DMS114 treated with DMSO at 0.1 percent for 48 hours (cell line): ENCODE results near the gene DCTN2.
A peak's percentile ranks its signal among the peaks of the same experiment; 100 is the strongest.
"Not testable (repeated sequence)": the region's sequence is repeated elsewhere in the genome, so short reads cannot be mapped to it uniquely, and the experiment has no call there.

ENCODE experiments used
- DNase-seq: peaks from one replicate; lab custom pipeline; 2025; ENCODE audit not compliant: unreplicated experiment; lab: John Stamatoyannopoulos, UW

Gene DCTN2

DNA sequence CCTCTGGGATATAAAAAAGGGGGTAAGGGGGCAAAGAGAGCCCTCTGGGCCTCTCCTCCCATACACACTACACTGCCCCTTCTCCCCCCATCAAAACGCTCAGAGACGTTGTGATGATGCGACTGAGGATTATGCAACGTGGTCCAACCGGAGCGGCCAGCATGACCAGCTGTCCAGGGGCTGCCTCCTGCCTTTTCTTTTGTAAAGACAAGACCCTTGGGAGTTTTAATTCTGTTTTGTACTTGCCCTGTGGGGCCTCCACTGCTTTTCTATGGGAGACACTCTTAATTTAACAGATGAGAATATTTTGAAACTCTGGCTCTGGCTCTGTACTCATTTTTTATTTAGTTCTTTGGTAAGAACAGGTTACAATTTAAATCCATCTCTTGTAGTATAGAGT is 17.2 kb downstream of the DCTN2 start:
- DNase-seq: no peak

DNA sequence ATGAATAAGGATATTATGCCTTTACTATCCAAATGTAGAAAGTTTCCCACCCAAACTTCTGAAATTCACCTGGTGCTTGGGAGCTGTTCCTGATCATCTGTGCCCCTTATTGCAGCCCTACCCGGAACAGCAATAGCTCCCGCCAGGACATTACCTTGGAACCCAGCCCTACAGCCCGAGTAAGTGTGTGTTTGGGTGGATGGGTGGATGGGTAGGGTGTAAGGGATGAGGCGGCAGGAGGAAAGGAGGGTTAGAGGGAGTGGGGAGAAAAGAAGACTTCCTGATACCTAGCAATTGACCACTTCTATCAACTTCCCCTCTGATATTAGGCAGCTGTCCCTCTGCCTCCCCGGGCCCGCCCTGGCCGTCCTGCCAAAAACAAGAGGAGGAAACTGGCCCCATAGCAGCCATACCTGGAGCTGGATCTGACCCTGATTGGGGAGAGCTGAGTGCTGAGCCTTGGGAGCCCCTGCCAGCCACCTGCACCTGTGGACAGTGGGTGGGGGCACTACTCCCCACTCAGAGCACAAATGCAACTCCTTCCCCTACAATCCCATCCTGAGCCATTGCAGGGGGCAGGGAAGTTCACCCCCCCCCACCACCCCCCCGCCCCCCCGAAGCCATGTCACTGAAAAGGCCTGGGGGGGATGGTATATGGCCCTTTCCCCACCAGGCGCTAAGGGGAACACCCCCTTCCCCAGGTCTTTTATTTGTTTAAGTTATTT is 18.0 kb downstream of the DCTN2 start:
- DNase-seq: no peak

DNA sequence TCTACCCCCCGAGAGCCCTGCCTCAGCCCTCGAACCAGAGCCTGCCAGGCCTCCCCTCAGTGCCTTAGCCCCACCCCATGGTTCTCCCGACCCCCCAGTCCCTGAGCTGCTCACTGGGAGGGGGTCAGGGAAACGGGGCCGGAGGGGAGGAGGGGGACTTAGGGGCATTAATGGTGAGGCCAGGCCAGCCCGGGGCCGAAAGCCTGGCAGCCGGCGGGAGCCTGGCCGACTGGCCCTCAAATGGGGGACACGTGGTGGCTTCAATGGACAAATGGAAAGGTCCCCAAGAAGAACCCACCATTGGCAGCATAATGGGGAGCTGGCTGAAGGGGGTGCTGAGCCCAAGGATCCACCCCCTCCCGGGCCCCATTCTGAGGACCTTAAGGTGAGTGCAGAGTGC is 18.8 kb downstream of the DCTN2 start:
- DNase-seq: no peak

DNA sequence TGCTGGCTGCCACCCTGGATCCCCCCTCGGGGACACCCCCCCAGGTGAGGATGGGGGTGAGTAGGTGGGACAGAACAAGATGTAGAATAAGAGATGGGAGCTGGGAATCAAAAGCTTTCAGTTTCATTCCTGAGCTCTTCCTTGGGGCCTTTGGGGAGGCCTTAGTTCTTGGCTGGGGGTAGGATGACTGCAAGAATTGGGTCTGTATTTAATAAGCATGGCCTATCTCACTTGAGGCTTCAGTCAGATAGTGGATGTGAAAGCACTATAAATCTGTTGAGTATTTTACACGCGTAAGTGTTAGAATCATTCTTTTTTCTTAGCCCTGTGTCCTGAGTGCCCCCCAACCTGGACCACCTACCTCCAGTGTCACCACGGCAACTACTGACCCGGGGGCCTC is 19.8 kb downstream of the DCTN2 start:
- DNase-seq: no peak

DNA sequence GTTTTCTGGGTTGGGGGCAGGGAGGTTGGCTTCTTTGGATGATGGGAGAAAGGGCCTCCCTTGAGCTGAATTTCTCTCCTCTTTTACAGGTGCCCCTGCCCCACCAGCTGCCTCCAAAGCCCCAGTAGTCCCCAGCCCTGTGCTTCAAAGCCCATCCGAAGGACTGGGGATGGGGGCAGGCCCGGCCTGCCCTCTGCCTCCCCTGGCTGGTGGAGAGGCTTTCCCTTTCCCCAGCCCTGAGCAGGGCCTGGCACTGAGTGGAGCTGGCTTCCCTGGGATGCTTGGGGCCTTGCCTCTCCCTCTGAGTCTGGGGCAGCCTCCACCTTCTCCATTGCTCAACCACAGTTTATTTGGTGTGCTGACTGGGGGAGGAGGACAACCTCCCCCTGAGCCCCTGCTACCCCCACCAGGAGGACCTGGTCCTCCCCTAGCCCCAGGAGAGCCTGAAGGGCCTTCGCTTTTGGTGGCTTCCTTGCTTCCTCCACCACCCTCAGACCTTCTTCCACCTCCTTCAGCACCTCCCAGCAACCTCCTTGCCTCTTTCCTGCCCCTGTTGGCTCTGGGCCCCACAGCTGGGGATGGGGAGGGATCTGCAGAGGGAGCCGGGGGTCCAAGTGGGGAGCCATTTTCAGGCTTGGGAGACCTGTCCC is 20.4 kb downstream of the DCTN2 start:
- no peak for DNase-seq

DNA sequence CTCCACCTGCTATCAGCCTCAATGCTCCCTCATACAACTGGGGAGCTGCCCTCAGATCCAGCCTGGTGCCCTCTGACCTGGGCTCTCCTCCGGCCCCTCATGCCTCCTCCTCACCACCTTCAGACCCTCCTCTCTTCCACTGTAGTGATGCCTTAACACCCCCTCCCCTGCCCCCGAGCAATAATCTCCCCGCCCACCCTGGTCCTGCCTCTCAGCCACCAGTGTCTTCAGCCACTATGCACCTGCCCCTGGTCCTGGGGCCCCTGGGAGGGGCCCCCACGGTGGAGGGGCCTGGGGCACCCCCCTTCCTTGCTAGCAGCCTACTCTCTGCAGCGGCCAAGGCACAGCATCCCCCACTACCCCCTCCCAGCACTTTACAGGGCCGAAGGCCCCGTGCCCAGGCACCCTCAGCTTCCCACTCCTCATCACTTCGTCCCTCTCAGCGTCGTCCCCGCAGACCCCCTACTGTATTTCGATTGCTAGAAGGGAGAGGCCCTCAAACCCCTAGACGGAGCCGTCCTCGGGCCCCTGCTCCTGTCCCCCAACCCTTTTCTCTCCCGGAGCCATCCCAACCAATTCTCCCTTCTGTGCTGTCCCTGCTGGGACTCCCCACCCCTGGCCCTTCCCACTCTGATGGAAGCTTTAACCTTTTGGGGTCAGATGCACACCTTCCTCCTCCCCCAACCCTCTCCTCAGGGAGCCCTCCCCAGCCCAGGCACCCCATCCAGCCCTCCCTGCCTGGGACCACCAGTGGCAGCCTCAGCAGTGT is 21.2 kb downstream of the DCTN2 start:
- DNase-seq: no peak

DNA sequence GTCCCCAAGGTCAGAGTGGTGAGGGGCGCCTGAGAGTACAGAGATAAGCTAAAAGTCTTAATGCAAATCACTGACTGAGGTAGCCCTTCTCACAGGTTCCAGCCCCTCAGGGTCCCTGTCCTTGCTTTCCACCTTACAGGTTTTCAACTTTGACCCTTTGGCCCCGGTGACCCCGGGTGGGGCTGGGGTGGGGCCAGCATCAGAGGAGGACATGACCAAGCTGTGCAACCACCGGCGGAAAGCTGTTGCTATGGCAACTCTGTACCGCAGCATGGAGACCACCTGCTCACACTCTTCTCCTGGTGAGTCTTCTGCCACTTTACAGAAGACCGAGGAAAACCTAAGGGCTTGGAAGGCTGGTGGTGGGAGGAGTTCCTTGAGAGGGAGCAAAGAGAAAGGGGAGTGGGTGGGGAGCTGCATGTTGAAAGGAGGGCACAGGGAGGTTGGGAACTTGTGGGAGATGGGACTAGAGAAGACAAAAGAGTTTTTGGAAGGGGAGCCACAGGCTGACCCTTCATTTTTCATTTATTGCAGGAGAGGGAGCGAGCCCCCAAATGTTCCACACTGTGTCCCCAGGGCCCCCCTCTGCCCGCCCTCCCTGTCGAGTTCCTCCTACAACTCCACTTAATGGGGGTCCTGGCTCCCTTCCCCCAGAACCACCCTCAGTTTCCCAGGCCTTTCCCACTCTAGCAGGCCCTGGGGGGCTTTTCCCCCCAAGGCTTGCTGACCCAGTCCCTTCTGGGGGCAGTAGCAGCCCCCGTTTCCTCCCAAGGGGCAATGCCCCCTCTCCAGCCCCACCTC is 22.0 kb downstream of the DCTN2 start:
- no peak for DNase-seq

DNA sequence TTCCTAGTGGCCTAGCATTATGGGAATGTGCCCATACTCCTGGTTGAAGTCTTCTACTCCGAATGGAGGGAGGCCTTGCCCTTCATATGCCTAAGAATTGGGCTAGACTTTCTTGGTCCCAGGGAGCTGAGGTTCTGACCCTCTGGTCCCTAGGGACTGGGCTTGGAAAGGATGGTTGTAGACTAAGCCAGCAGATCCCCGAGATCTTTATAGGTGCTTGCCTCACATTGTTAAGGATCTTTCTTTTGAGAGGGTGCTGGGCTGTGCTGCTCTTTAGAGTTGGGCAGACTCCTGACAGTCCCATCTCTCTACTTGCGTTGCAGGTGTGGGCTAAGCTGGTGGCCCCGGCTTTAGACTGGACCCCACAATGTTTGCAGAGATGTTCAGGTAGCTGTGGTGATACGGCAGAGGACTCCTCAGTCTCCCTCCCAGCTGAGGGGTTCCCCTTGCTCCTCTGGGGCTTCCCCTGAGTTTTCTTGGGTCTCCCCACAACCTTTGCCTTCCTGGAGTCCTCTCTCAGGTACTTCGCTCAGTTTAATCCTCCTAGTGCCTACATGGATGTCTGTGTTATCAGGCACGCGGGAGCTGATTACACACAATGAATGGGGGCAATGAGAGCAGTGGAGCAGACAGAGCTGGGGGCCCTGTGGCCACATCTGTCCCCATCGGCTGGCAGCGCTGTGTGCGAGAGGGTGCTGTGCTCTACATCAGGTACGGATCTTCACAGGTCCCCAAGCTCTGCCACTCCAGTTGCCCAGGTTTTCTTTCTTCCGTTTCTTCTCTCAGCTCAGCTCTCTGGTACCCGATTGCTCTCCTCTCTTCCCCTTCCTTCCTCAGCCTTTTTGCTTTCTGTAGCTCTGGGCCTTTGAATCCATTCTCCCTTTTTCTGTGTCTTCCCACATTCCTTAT is 23.0 kb downstream of the DCTN2 start:
- no peak for DNase-seq

DNA sequence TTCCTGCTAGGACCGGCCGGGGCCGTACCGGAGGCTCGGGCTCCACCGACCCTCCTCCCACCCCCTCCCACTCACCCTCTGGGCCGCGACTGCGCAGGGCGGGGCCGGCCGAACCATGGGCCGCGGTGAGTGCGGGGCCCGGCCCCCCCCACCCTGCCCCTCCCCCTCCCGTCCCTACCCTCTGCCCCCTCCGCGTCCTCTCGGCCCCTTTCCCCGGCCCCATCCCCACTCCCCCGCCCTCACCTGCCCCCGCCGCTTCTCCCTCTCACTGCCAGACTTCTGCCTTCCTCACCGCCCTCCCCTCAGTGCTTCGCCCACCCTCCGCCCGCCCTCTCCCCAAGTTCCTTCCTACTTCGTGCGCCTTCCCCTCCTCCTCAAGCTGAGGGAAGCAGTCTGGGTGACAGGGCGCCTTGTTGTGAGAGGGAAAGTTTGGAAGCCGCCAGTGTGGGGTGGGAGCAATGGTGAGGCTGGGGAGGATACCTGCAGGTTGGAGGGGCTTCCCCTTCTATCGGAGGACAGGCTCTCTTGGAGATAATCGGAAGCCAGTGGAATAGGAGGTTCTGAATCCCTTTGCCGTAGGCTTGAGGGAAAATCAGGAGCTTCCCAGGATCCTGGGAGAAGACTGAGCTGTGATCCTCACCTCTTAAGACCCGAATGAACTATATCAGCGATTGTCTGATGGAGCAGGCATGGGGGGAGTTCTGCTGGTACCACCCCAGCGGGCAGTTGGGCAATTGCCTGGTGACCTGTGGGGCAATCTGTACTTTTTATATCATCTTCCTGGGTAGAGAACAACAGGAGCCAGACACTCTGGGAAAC is 23.9 kb downstream of the DCTN2 start:
- no peak for DNase-seq

DNA sequence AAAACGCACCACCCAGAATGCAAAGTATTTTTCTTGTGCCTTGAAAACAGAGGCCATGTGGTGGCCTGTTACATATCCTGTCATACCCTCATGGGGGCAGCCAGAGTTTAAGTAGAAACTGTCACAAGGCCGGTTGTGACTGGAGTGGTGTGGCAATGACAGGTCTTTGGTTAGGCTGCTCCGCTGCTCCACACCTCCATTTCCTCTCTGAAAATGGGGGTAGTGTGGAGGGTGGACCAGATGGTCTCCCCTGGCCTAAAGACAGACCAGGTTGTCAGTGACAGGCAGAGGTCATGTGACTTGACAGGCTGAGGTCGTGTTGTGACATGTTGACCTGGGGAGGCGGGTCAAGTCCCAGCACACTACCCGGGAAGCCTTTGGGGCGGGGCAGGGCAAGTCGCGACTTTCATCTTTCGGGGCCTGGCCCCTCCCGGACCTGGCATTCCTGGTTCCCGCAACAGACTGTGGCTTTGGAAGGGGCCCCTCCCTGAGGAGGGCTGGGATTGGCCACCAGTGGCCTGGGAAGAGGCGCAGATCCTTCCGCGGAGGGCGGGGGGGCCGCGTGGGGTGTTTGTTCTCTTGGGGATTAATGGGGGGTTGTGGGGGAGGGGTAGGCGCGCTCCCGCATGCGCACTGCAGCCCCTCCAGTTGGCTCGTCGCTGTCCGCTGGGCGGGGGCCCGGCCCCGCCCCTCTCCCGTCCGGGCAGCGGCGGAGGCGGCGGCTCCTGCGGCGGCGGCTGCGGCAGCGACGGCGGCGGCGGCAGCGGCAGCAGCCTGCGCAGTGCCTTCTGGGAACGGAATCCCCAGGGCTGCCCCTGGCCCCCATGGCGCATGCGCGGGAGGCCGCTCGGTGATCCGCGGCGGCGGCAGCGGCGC is 24.7 kb downstream of the DCTN2 start, which contains the start of gene MBD6:
TSS of gene MBD6 (plus strand) at position 814 of the 876 bp plus-strand sequence. CDS start 1,480 bp downstream, outside the sequence.
- peak; percentile 74 for DNase-seq

DNA sequence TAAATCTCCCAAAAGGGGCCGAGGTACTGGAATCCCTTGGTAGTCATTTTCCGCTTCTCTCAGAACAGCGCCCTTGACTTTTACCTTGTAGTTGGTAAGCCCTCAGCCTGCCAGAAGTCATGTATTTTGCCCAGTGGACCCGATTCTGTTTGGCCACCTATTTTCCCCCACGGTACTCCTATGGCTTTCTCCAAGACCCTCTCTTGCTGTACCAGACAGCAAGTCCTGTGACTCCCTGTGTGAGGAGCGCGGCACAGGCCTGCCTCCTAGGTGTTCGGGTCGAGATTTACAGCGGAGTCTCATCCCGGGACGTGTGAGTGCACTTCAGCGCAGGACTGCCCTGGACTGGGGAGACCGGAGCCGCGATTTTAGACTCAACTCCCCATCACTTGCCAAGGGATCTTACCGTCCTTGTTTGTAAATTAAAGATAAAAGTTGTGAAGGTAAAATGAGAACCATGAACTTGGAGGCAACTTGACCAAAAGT is 25.4 kb downstream of the DCTN2 start:
- peak; percentile 38 for DNase-seq

DNA sequence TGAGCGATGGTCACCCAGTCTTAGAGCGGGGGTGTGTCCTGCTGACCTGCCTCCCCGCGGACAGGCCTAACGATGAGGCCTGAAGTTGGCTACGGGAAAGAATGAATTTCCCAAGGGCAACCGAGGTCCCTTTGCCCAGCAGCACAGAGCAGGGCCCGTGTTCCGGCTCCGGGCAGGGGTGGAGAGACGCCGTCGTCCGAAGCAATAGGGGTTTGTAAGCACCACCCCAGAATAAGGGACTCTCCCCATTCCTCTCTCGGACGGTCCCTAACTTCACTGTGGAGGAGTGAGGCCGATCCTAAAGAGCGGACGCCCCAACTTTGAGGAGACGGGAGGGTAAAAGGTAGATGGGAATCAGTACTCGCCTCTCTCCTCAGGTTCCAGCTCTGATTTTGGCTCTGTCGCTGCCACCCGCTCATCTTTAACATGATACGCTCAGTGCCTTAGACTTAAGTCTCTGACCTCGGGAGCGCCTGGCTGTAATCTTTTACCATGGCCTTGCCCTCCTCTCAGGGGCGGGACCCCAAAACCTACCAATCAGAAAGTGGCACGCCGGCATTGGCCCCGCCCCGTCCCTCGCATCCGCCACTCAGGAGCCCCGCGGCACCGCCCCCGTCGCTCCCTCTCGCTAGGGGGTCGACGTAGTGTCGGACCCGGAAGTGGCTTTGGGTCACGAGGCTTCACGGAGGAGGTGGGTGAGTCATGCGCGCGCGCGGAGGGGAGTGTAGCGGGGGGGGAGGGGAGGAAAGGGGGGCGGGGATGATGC is 26.8 kb downstream of the DCTN2 start, which contains the start of gene DDIT3:
TSS of gene DDIT3 (minus strand) at position 462 of the 766 bp plus-strand sequence. CDS start 3,108 bp downstream, outside the sequence.
- DNase-seq: peak; percentile 96

DNA sequence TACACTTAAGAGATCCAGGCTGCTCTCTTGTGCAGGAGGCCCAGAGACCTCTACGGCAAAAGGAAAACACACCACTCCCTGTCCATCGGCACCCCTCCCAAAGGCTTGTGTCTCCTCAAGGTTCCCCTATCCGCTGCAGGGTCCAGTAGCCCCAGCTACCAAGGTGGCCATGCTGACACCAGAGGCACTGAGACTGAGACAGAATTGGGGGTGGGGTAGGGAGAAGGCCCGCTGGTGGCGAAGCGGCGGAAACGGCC is 27.3 kb downstream of the DCTN2 start:
- peak; percentile 25 for DNase-seq

DNA sequence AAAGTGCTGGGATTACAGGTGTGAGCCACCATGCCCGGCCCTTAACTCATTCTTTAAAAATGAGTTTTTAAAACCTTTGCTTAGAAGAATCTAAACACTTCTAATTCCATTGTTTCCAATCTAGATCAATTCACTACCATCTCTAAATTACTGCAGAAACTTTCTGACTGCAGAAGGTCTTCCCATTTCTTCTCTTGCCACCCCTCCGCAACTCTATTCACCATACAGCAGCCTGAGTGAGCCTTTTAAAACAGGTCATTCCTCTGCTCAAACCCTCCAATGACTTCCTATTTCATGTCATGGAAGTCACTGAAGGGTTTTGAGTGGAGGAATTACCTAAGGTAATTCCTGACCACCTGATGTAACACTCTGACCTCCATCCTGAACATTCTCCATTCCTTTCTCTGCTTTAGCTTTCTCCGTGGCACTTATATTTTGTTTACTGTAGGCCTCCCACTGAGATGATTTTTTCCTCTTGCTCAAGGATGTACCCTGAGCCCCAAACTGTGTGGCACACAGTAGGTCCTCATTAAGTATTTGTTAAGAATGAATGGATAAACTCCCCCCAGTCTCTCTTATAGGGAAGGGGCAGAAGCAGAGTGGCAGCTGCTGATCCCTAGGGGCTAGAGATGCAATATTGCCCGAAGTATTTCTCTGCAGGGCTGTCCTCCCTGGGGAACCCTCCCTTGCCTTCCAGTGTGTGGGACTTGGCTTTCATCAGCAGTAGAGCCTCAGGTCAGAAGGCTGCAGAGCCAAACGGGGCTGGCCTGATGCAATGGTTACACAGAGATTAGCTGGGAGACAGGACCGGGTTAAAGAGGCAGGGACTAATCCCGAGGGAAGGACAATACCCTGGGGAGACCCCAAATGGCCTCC is 27.8 kb downstream of the DCTN2 start:
- no peak for DNase-seq

DNA sequence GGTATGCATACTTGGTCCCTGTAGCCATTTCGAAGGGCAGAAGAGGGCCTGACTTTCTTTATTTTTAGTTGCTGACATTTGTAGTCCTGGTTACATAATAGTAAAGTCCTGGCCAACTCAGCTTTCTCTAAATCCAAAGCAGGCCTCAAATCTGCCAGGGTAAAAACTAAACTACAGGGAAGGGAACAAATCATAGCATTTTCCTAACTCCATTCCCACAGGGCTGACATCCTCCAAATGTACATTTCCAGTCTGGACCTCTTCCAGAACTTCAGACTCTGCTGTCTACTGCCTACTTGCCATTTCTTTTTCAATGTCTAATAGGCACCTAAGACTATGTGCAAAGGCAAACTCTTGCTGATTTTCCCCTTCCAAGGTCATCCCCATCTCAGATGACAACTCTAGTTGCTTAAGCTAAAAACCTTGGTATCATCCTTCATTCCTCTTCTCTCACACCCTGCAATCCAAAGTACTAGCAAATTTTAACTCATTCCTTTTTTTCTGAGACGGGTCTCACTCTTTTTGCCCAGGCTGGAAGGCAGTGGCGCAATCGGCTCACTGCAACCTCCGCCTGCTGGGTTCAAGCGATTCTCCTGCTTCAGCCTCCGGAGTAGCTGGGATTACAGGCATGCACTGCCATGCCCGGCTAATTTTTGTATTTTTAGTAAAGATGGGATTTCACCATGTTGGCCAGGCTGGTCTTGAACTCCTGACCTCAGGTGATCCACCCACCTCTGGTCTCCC is 28.6 kb downstream of the DCTN2 start:
- no peak for DNase-seq

DNA sequence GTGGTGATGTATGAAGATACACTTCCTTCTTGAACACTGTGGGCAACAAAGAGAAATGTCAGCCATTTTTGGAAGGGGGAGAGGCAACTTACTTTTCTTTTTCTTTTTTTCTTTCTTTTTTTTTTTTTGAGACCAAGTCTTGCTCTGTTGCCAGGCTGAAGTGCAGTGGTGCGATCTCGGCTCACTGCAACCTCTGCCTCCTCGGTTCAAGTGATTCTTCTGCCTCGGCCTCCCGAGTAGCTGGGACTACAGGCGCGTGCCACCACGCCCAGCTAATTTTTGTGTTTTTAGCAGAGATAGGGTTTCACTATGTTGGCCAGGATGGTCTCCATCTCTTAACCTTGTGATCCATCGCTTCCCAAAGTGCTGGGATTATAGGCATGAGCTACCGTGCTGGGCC is 29.3 kb downstream of the DCTN2 start:
- DNase-seq: not testable (repeated sequence)
